ENCODE measurements around the gene ASIC3.

ASIC3 gene

DNA sequence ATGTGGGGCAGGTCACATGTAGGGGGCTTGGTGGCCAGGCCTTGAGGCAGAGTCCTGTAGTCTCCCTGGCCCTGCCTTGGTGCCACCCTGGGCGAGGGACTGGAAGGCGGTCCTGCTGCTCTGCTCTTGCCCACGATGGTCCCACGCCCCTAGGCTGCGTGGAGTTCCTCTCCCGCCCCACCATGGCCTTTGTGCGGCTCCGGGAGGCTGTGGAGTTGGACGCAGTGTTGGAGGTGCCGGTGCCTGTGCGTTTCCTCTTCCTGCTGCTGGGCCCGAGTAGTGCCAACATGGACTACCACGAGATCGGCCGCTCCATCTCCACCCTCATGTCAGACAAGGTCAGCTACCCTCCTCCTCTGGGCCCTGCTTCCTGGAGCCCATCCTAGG lies 22.2 kb downstream of the ASIC3 start:
- Histone ChIP-seq H3K79me1 (ENCODE audit: low read depth, low read length) (no peaks in the 10 kb centered on the region), H2BK120ac (ENCODE audit: low read depth, low read length) (no peak overlapping the region), H3K4me3 (ENCODE audit: low read length in 2 of 2) (peak overlapping the region in 1 of 2 donors; percentile 67), H2AFZ (ENCODE audit: low read length) (no peak overlapping the region), H2AK5ac (ENCODE audit: low read depth, low read length) (no peak overlapping the region), H3K4ac (ENCODE audit: low read length) (no peak overlapping the region), H2BK5ac (ENCODE audit: low read length) (no peak overlapping the region), H4K8ac (ENCODE audit: low read depth, low read length) (no peak overlapping the region), H3K4me1 (ENCODE audit: control insufficient read depth in 2 of 2, insufficient read depth in 1 of 2, low read depth in 1 of 2, low read length in 2 of 2) (no peaks in the 10 kb centered on the region), H3K23ac (ENCODE audit: low read depth, low read length, poor library complexity) (peak overlapping the region; percentile 14), H2BK12ac (ENCODE audit: low read length) (no peak overlapping the region), H3K14ac (ENCODE audit: low read length) (no peak overlapping the region), H3K9ac (ENCODE audit: low read depth, low read length, poor library complexity) (no peak overlapping the region), H3K27ac (replicated peaks; ENCODE audit: low read length) (no peak overlapping the region), H3K9me3 (replicated peaks in 1 of 2; ENCODE audit: control insufficient read depth in 2 of 2, insufficient read depth in 1 of 2, low read depth in 1 of 2, low read length in 2 of 2) (no peaks in the 10 kb centered on the region), H3K27me3 (ENCODE audit: control insufficient read depth in 3 of 3, insufficient read depth in 3 of 3, low read depth in 1 of 3, low read length in 3 of 3) (no peaks in the 10 kb centered on the region), H3K36me3 (replicated peaks in 1 of 2; ENCODE audit: control insufficient read depth in 2 of 2, insufficient read depth in 2 of 2, low read length in 2 of 2) (peaks cover 51 to 95% of the 10 kb centered on the region in 2 donors), H3K18ac (ENCODE audit: low read length) (no peak overlapping the region), H4K91ac (ENCODE audit: low read depth, low read length, poor library complexity) (no peak overlapping the region), H3K4me2 (ENCODE audit: insufficient read depth, low read length, poor library complexity, severe bottlenecking) (no peak overlapping the region), H2BK15ac (ENCODE audit: low read length) (no peak overlapping the region)
- no CpG with 5 or more reads among the region's 15 CpGs for WGBS, 2 donors (ENCODE audit: extremely low coverage in 2 of 2, insufficient read length in 2 of 2, insufficient replicate concordance in 1 of 2)
- no peak for DNase-seq (ENCODE audit: low spot score)

DNA sequence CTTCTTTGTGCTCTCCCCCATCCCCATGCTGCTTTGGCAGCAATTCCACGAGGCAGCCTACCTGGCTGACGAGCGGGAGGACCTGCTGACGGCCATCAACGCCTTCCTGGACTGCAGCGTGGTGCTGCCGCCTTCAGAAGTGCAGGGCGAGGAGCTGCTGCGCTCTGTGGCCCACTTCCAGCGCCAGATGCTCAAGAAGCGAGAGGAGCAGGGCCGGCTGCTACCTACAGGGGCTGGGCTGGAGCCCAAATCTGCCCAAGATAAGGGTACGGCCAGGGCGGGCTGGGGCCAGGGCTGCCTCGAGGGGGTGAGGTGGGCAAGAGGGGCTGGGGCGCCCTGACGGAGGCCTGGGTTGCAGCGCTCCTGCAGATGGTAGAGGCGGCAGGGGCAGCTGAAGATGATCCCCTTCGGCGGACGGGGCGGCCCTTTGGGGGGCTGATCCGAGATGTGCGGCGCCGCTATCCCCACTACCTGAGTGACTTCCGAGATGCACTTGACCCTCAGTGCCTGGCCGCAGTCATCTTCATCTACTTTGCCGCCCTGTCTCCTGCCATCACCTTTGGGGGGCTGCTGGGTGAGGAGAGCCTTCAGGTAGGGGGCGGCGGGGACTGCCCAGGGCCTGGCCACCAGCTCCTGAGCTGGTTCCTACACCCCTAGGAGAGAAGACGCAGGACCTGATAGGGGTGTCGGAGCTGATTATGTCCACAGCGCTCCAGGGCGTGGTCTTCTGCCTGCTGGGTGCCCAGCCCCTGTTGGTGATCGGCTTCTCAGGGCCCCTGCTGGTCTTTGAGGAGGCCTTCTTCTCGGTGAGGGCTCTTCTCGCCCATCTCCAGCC lies 22.9 kb downstream of the ASIC3 start:
- no peak overlapping the region for H2BK15ac ChIP-seq (ENCODE audit: low read length)
- no peak overlapping the region for H2BK120ac ChIP-seq (ENCODE audit: low read depth, low read length)
- H3K14ac ChIP-seq (ENCODE audit: low read length) = no peak overlapping the region
- H3K4ac ChIP-seq (ENCODE audit: low read length) = no peak overlapping the region
- H3K4me3 ChIP-seq (ENCODE audit: low read length in 2 of 2) = no peak overlapping the region
- no peak overlapping the region for H3K9ac ChIP-seq (ENCODE audit: low read depth, low read length, poor library complexity)
- no peak overlapping the region for H2AK5ac ChIP-seq (ENCODE audit: low read depth, low read length)
- H4K91ac ChIP-seq (ENCODE audit: low read depth, low read length, poor library complexity) = no peak overlapping the region
- no peak overlapping the region for H3K4me2 ChIP-seq (ENCODE audit: insufficient read depth, low read length, poor library complexity, severe bottlenecking)
- no peak overlapping the region for H3K27ac ChIP-seq (replicated peaks; ENCODE audit: low read length)
- no peaks in the 10 kb centered on the region for H3K79me1 ChIP-seq (ENCODE audit: low read depth, low read length)
- H2AFZ ChIP-seq (ENCODE audit: low read length) = no peak overlapping the region
- H3K9me3 ChIP-seq (replicated peaks in 1 of 2; ENCODE audit: control insufficient read depth in 2 of 2, insufficient read depth in 1 of 2, low read depth in 1 of 2, low read length in 2 of 2) = no peaks in the 10 kb centered on the region
- H2BK12ac ChIP-seq (ENCODE audit: low read length) = no peak overlapping the region
- H4K8ac ChIP-seq (ENCODE audit: low read depth, low read length) = no peak overlapping the region
- no peak overlapping the region for H2BK5ac ChIP-seq (ENCODE audit: low read length)
- no peak overlapping the region for H3K18ac ChIP-seq (ENCODE audit: low read length)
- H3K27me3 ChIP-seq (ENCODE audit: control insufficient read depth in 3 of 3, insufficient read depth in 3 of 3, low read depth in 1 of 3, low read length in 3 of 3) = no peaks in the 10 kb centered on the region
- H3K23ac ChIP-seq (ENCODE audit: low read depth, low read length, poor library complexity) = peak overlapping the region; percentile 5
- DNase-seq (ENCODE audit: low spot score) = no peak
- peaks cover 0 to 4% of the 10 kb centered on the region in 2 donors for H3K4me1 ChIP-seq (ENCODE audit: control insufficient read depth in 2 of 2, insufficient read depth in 1 of 2, low read depth in 1 of 2, low read length in 2 of 2)
- peaks cover 55 to 95% of the 10 kb centered on the region in 2 donors for H3K36me3 ChIP-seq (replicated peaks in 1 of 2; ENCODE audit: control insufficient read depth in 2 of 2, insufficient read depth in 2 of 2, low read length in 2 of 2)
- WGBS, 2 donors (ENCODE audit: extremely low coverage in 2 of 2, insufficient read length in 2 of 2, insufficient replicate concordance in 1 of 2) = no CpG with 5 or more reads among the region's 39 CpGs

DNA sequence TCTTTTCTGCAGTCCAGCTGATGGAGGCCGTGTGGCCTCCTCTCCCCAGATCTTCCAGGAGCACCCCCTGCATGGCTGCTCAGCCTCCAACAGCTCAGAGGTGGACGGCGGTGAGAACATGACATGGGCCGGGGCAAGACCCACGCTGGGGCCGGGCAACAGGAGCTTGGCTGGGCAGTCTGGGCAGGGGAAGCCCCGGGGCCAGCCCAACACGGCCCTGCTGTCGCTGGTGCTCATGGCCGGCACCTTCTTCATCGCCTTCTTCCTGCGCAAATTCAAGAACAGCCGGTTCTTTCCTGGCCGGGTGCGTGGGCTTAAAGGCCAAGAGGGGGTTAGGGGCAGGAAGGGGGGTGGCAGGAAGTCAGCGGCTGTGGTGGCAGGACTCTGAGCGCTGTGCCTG lies 25.7 kb downstream of the ASIC3 start:
- Histone ChIP-seq H3K36me3 (replicated peaks in 1 of 2; ENCODE audit: control insufficient read depth in 2 of 2, insufficient read depth in 2 of 2, low read length in 2 of 2) (peaks cover 45 to 96% of the 10 kb centered on the region in 2 donors), H3K23ac (ENCODE audit: low read depth, low read length, poor library complexity) (no peak overlapping the region), H3K27me3 (ENCODE audit: control insufficient read depth in 3 of 3, insufficient read depth in 3 of 3, low read depth in 1 of 3, low read length in 3 of 3) (no peaks in the 10 kb centered on the region), H3K27ac (replicated peaks; ENCODE audit: low read length) (no peak overlapping the region), H4K8ac (ENCODE audit: low read depth, low read length) (no peak overlapping the region), H3K9me3 (replicated peaks in 1 of 2; ENCODE audit: control insufficient read depth in 2 of 2, insufficient read depth in 1 of 2, low read depth in 1 of 2, low read length in 2 of 2) (peaks cover 0 to 3% of the 10 kb centered on the region in 2 donors), H2BK120ac (ENCODE audit: low read depth, low read length) (no peak overlapping the region), H3K4me2 (ENCODE audit: insufficient read depth, low read length, poor library complexity, severe bottlenecking) (no peak overlapping the region), H2BK5ac (ENCODE audit: low read length) (peak overlapping the region; percentile 21), H2BK15ac (ENCODE audit: low read length) (no peak overlapping the region), H2AFZ (ENCODE audit: low read length) (no peak overlapping the region), H3K79me1 (ENCODE audit: low read depth, low read length) (no peaks in the 10 kb centered on the region), H2AK5ac (ENCODE audit: low read depth, low read length) (no peak overlapping the region), H3K4me1 (ENCODE audit: control insufficient read depth in 2 of 2, insufficient read depth in 1 of 2, low read depth in 1 of 2, low read length in 2 of 2) (peaks cover 4 to 7% of the 10 kb centered on the region in 2 donors), H3K14ac (ENCODE audit: low read length) (no peak overlapping the region), H3K9ac (ENCODE audit: low read depth, low read length, poor library complexity) (no peak overlapping the region), H3K18ac (ENCODE audit: low read length) (no peak overlapping the region), H4K91ac (ENCODE audit: low read depth, low read length, poor library complexity) (no peak overlapping the region), H3K4ac (ENCODE audit: low read length) (no peak overlapping the region), H2BK12ac (ENCODE audit: low read length) (no peak overlapping the region), H3K4me3 (ENCODE audit: low read length in 2 of 2) (no peak overlapping the region)
- WGBS, 2 donors (ENCODE audit: extremely low coverage in 2 of 2, insufficient read length in 2 of 2, insufficient replicate concordance in 1 of 2) = no CpG with 5 or more reads among the region's 17 CpGs
- no peak for DNase-seq (ENCODE audit: low spot score)

DNA sequence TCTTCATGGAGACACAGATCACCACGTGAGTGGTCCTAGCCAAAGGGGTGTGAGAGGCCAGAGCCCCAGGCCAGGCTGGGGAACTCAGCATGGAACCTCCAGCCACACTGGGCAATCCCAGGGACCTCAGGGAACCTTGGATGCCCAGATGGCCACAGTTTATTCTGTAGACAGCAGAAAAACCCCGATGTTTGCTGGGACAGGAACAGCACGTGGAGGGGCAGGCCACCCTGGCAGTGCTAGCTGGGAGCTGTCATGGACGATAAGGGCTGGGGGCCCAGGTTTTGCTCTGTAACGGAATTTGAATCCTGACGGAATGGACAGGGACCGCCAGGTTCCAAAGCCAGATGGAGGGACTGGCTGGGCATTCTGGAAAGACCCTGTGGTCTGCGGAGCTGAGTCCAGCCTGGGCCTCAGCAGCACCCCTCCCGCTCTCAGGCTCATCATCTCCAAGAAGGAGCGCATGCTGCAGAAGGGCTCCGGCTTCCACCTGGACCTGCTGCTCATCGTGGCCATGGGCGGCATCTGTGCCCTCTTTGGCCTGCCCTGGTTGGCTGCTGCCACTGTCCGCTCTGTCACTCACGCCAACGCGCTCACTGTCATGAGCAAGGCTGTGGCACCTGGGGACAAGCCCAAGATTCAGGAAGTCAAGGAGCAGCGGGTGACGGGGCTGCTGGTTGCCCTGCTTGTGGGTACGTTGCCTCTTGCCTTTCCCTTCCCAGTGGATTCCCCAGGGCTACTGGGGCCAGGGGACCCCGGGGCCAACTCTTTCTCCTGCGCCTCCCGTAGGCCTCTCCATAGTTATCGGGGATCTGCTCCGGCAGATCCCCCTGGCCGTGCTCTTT lies 26.7 kb downstream of the ASIC3 start:
- Histone ChIP-seq H3K4ac (ENCODE audit: low read length) (no peak overlapping the region), H2BK15ac (ENCODE audit: low read length) (no peak overlapping the region), H2AK5ac (ENCODE audit: low read depth, low read length) (no peak overlapping the region), H2AFZ (ENCODE audit: low read length) (no peak overlapping the region), H4K91ac (ENCODE audit: low read depth, low read length, poor library complexity) (no peak overlapping the region), H3K27me3 (ENCODE audit: control insufficient read depth in 3 of 3, insufficient read depth in 3 of 3, low read depth in 1 of 3, low read length in 3 of 3) (no peaks in the 10 kb centered on the region), H3K79me1 (ENCODE audit: low read depth, low read length) (peaks cover 7% of the 10 kb centered on the region), H3K14ac (ENCODE audit: low read length) (no peak overlapping the region), H3K23ac (ENCODE audit: low read depth, low read length, poor library complexity) (peak overlapping the region; percentile 65), H3K4me3 (ENCODE audit: low read length in 2 of 2) (no peak overlapping the region), H3K18ac (ENCODE audit: low read length) (no peak overlapping the region), H3K9me3 (replicated peaks in 1 of 2; ENCODE audit: control insufficient read depth in 2 of 2, insufficient read depth in 1 of 2, low read depth in 1 of 2, low read length in 2 of 2) (peaks cover 0 to 3% of the 10 kb centered on the region in 2 donors), H3K36me3 (replicated peaks in 1 of 2; ENCODE audit: control insufficient read depth in 2 of 2, insufficient read depth in 2 of 2, low read length in 2 of 2) (peaks cover 42 to 92% of the 10 kb centered on the region in 2 donors), H3K4me1 (ENCODE audit: control insufficient read depth in 2 of 2, insufficient read depth in 1 of 2, low read depth in 1 of 2, low read length in 2 of 2) (peaks cover 12 to 13% of the 10 kb centered on the region in 2 donors), H3K27ac (replicated peaks; ENCODE audit: low read length) (no peak overlapping the region), H3K9ac (ENCODE audit: low read depth, low read length, poor library complexity) (no peak overlapping the region), H3K4me2 (ENCODE audit: insufficient read depth, low read length, poor library complexity, severe bottlenecking) (no peak overlapping the region), H2BK12ac (ENCODE audit: low read length) (no peak overlapping the region), H4K8ac (ENCODE audit: low read depth, low read length) (no peak overlapping the region), H2BK120ac (ENCODE audit: low read depth, low read length) (no peak overlapping the region), H2BK5ac (ENCODE audit: low read length) (no peak overlapping the region)
- DNase-seq (ENCODE audit: low spot score) = no peak
- WGBS, 2 donors (ENCODE audit: extremely low coverage in 2 of 2, insufficient read length in 2 of 2, insufficient replicate concordance in 1 of 2) = no CpG with 5 or more reads among the region's 26 CpGs
